Dedifferentiated amniotic fluid mesenchymal stem cell (primary cell): ENCODE results near the gene MAPRE2.
"Not testable (repeated sequence)": the region's sequence is repeated elsewhere in the genome, so short reads cannot be mapped to it uniquely, and the experiment has no call there.

Source experiments
- DNase-seq: peaks from one replicate; pipeline ENCODE4 v3.0.0-alpha.2; 2016; ENCODE audit errors: extremely low spot score

Gene MAPRE2

GRCh38 chr18:35153609-35154272 is 112.5 kb downstream of the MAPRE2 start:
- no peak for DNase-seq

- DNase-seq = no peak
Measured at GRCh38 chr18:35155398-35156117, 114.3 kb downstream of the MAPRE2 start.

DNA sequence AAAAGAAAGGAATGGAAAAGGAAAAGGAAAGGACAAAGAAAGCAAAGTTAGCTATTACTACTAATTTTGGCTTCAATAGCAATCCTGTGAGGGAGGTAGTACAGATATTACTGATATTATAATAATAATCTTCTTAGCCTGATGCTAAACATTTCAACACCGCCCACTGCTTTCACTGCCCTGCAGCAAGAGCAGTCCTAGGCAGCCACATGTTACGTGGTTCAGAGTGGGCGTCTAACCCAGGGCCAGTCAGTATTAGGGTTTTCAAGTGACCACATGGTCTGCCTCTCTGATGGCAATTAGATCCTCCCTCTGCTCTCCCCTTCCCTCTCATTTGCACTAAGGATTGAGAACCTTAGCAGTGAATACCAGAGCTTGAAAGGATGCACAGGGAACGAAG is 116.0 kb downstream of the MAPRE2 start:
- DNase-seq = no peak

DNA sequence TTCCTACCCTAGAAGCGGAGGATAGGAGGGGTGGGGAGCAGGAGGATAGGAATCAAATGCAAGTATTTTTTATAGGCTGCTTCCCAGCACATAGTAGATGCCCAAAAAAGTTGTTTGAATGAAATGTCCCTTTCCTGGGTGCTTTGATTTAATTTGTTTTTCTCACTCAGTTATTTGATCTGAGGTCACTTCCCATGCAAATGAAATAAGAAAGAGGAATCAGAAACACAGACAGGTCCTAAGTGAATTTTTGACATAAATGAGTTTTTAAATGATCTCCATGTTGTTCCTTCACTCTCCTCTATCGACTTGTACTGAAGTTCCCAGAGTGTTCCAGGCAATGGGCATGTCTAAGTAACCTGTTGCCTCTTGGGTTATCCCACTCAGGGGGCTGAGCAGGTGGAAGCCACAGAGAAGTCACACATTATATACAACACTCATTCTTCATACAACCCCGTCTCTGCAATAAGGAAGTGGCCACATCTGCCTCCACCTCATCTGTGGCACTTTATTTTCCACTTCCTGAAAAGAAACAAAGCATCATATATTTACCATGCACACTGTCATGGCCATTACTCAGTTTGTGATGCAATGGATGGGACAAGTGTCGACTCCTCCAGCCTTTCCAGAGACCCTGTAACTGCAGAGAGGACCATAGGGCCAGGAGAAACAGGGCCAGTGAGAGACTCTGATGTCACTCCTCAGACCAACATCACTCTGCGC is 117.7 kb downstream of the MAPRE2 start:
- no peak for DNase-seq

GRCh38 chr18:35159782-35160181 is 118.6 kb downstream of the MAPRE2 start:
- DNase-seq = no peak

DNA sequence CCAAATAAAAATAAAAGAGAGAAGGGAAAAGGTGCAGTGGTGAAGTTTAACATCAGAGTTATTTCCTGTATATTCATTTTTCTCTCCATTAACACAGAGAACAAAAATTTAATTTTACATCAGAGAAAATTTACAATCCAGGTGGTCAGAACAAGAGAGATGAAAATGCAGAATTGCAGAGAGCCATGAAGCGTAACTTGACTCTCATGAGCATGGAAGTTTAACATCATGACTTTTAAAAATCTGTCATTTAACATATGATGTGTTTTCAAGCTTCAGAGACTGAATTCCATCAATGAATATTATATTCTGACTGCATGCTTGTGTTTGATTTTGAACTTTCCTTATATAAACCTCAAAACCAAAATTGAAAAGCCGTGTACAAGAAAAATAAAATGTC is 120.3 kb downstream of the MAPRE2 start:
- no peak for DNase-seq

DNA sequence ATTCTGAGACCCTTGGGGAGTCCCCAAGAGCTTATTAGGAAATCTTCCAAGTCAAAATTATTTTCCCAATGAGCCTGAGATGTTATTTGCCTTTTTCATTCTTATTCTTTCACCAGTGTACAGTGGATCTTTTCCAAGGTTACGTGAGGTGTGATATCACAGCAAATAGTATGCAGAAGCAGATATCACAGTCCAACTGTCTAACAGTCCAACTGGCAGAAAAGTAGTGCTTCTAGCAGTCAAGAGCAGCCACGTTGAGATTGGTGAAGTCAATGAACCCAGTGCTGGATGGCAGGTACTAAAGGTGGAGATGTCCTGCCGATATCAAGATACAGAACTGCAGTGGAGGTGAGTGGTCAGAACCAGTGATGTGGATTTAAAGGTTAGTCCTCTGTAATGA is 120.7 kb downstream of the MAPRE2 start:
- DNase-seq = no peak

DNA sequence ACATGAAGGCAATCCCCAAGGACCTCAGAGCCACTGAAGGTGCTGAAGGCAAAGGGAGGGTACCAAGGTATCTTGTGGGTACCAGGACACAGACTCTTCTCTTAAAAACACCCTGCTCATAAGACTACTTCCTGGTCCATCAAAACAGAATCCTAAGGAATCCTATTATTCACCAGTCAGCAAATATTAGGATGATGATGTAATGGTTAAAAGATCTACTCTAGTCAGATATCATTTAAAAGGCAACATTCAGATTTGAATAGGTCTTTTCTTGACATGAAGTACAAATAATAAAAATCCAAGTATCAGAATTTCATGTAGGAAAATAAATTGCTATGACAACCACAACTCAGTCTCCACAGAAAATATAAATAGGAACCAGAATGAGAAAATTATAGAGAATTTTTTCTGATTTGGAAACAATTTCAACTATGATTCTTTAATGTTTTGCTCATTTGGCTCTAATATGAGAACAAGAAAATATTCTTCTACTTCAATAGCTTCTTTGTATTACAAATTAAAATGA is 121.9 kb downstream of the MAPRE2 start:
- no peak for DNase-seq

DNA sequence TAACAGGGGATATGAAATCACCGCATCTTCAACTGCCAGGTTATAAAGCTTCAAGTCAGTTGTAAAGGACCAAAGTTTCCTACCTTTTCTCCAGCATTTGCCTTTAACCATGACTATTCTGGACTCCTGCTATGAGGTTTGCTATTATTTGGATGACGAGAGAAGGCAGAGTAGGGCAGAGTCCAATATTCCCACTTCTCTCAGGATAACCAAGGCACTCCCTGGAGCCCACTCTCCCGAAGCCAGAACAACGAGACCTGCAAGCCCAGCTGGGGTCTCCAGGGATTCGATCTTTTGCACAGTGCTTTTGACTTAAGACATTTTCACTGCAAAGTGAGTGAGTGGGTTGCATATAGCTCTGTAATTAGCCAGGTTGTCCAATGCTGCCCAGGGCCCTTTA is 122.5 kb downstream of the MAPRE2 start:
- DNase-seq = no peak

- DNase-seq = no peak
Measured at GRCh38 chr18:35164133-35164532, 122.9 kb downstream of the MAPRE2 start.

DNA sequence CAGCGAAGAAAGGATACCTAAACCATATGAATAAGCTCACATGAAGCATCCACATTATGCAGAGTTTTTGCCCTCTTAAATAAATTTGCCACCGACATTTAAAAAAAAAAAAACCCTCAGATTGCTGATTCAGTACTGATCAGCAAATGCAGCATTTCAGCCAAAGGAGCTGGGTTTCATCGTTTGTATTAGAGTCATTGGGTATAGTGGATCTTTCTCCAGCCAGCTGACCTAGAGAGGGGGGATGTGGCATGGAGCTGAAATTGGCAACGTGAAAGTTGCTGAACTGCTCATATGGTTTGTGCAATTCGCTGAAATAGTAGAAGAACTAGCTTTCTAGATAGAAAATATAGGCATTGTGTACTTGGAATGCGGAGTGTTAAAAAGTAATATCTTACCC is 126.1 kb downstream of the MAPRE2 start:
- DNase-seq = peak; percentile 24

DNA sequence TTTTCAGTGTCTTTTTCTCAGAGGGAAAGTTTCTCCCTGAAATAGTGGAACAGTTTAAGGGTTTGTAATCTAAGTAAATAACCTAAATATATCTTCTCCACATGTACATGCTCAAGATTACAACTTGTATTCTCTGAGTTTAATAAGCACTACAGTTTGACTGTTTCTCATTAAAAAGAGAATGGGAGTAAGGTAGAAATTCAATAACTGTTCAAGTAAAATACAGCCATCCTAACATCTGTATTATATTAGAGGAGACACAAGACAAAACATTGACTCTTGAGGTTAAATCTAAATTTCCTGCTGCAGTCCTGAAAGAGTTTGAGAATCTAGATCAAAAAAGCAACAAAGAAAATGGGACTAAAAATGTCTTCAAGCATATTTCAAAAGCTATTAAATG is 126.6 kb downstream of the MAPRE2 start:
- no peak for DNase-seq

GRCh38 chr18:35170323-35170722 is 129.1 kb downstream of the MAPRE2 start:
- not testable (repeated sequence) for DNase-seq

GRCh38 chr18:35171315-35171987 is 130.2 kb downstream of the MAPRE2 start:
- DNase-seq = no peak

- no peak for DNase-seq
Measured at GRCh38 chr18:35172009-35172408, 130.8 kb downstream of the MAPRE2 start.

DNA sequence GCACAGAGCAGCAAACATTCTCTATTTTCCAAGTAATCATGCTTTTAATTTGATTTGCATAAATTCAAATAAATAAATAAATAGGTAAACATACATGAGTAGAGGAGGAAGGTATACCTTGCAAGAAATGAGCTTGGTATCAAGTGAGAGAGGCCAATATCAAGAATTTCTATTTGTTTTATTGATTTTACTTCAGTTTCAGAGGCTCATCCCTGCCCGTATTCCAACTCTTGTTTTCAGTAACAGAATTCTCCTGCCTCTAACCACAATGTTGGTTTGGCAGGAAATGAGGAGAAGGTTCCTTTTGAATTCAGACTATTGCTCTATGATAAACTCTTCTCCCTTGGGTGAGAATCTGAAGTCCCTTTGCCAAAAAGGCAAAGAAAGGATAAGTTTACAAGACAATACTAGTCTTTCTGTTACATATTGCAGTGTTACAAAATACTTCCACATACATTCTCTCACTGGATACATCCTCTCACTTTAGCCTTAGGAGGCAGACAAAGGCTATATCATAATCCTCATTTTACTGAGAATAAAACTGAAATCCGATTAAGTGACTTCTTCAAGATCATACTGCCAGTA is 131.3 kb downstream of the MAPRE2 start:
- no peak for DNase-seq

DNA sequence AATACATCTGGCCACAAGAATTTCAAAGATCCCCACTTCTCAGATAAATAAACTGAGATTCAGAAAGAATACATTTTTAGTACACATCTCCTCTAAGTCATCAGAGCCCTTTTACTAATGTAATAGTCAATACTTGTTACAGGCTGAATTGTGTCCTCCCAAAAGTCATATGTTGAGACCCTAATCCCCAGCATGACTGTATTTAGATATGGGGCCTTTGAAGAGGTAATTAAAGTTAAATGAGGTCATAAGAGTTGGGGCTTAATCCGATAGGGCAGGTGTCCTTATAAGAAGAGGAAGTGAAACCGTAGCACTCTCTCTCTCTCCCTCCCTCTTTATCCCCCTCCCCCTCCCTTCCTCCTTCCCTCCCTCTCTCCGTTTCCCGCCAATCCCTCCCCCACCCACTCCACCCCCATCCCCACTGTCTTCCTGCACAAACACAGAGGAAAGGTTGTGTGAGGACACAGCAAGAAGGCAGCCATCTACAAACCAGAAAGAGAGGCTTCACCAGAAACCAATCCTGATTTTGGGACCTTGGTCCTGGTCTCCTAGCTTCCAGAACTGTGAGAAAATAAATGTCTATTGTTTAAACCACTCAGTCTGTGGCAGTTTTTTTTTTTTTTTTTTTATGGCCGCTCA is 133.0 kb downstream of the MAPRE2 start:
- no peak for DNase-seq

- no peak for DNase-seq
Measured at GRCh38 chr18:35174745-35175144, 133.5 kb downstream of the MAPRE2 start.

DNA sequence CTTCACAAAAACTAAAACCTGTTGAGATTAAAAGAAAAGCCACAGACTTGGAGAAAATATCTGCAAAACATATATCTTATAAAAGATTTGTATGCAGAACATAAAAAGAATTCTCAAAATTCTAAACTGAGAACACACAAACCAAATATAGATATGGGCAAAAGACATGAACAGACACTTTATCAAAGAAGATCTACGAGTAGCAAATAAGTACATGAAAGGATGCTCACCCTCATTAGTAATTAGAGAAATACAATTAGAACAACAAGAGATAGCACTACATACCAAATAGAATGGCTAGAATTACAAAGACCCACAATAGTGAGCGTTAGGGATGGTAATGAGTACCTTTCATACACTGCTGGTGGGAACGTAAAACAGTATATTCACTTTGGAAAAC is 135.7 kb downstream of the MAPRE2 start:
- no peak for DNase-seq

GRCh38 chr18:35178260-35178659 is 137.0 kb downstream of the MAPRE2 start:
- no peak for DNase-seq

DNA sequence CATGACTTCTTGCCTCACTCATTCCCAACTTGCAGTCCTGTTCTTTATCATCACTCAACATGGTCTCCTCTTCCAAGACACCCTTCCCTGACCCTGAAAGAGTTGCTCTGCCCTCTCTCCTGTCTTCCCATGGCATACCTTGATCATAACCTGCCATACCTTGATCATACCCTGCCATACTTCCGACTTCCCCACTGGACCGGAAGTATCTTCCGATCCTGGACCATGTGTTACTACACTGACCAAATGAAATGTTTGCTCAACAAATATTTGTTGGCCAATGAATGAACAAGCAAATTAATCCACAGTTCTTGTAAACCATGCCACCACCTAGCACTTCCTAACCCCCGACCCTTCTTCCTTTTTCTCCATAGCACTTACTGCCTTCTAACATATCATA is 138.7 kb downstream of the MAPRE2 start:
- no peak for DNase-seq
